ENCODE measurements around the gene MEX3A. TPM values are rescaled to one million over a fixed set of nuclear protein-coding genes. Genes with fewer than 3 reads are reported as not detected.

Gene MEX3A
- total and polyA plus RNA-seq, 10 donors = 0.11 to 0.76 (median 0.30) TPM

GRCh38 chr1:156110252-156110651 lies 28.0 kb upstream of the MEX3A start:
- H3K27me3 ChIP-seq (replicated peaks in 1 of 7) = peaks cover 0 to 46% (median 6%) of the 10 kb centered on the region in 7 donors
- no peaks in the 10 kb centered on the region for H3K9me3 ChIP-seq
- H3K4me1 ChIP-seq = peaks cover 11 to 48% (median 33%) of the 10 kb centered on the region in 6 donors
- DNase-seq = no peak
- intact Hi-C loops (cut with DNase I; ENCODE audit: low total_unique reads) = no loop called here
- TF ChIP-seq POLR2A (IDR thresholded peaks at IDR 0.05) = no peak
- TF ChIP-seq, protein P1, sequence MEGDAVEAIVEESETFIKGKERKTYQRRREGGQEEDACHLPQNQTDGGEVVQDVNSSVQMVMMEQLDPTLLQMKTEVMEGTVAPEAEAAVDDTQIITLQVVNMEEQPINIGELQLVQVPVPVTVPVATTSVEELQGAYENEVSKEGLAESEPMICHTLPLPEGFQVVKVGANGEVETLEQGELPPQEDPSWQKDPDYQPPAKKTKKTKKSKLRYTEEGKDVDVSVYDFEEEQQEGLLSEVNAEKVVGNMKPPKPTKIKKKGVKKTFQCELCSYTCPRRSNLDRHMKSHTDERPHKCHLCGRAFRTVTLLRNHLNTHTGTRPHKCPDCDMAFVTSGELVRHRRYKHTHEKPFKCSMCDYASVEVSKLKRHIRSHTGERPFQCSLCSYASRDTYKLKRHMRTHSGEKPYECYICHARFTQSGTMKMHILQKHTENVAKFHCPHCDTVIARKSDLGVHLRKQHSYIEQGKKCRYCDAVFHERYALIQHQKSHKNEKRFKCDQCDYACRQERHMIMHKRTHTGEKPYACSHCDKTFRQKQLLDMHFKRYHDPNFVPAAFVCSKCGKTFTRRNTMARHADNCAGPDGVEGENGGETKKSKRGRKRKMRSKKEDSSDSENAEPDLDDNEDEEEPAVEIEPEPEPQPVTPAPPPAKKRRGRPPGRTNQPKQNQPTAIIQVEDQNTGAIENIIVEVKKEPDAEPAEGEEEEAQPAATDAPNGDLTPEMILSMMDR (IDR thresholded peaks at IDR 0.05 in 8 of 11, conservative IDR thresholded peaks at IDR 0.05 in 3 of 11) = no peak
- H3K4me3 ChIP-seq = no peak overlapping the region
- no peaks in the 10 kb centered on the region for H3K36me3 ChIP-seq
- 71 to 94% (median 83%) methylated on average over 2 of the region's 2 CpGs for WGBS, 5 donors
- no peak overlapping the region for H3K27ac ChIP-seq

DNA sequence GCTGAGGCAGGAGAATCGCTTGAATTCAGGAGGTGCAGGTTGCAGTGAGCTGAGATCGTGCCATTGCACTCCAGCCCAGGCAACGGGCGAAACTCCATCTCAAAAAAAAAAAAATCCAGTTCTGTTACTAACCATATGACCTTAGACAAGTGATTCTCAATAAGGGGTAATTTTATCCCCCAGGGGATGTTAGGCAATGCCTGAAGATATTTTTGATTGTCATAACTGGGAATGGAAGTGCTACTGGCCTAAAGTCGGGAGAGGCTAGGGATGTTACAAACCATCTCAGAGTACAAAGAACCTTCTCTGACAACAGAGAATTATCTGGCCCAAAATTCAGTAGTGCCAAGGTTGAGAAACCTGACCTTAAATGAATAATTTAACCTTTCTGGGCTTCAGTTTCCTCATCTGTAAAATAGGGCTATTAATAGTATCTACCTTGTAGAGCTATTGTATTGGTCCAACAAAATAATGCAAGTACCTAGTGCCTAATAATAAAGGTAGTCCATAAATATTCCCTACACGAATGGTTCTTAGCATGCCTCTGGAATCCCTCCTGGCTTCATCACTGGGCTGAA lies 26.5 kb upstream of the MEX3A start:
- WGBS, 5 donors = 88 to 97% (median 90%) methylated on average over 6 of the region's 6 CpGs
- no peak for DNase-seq
- Histone ChIP-seq H3K36me3 (no peaks in the 10 kb centered on the region), H3K27me3 (replicated peaks in 1 of 7) (peaks cover 0 to 36% (median 0%) of the 10 kb centered on the region in 7 donors), H3K9me3 (no peaks in the 10 kb centered on the region), H3K4me3 (no peak overlapping the region), H3K4me1 (peaks cover 19 to 48% (median 33%) of the 10 kb centered on the region in 6 donors), H3K27ac (no peak overlapping the region)
- TF ChIP-seq POLR2A (IDR thresholded peaks at IDR 0.05) (no peak), POLR2AphosphoS5 (IDR thresholded peaks at IDR 0.05) (no peak)
- TF ChIP-seq, protein P1 (IDR thresholded peaks at IDR 0.05 in 8 of 11, conservative IDR thresholded peaks at IDR 0.05 in 3 of 11) = no peak
- intact Hi-C loops (cut with DNase I; ENCODE audit: low total_unique reads) = no loop called here

DNA sequence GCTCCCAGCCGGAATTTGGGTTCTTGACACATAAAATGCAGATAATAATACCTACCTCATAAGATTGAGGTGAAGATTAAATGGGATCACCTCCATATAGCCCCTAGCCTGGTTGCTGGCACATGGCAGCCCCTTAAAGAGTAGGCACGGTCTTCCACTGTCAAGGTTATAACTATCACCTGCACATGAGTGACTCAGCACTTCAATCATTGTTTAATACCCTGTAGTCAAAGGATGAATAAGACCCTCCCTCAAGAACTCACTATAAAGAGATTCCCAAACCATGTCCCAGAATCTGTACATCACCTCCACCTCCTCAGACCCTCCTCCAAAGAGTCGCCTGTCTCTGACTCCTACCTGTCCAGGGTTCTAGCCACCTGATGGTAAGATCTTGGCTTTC lies 25.8 kb upstream of the MEX3A start:
- Histone ChIP-seq H3K4me1 (peaks cover 23 to 53% (median 39%) of the 10 kb centered on the region in 6 donors), H3K9me3 (no peaks in the 10 kb centered on the region), H3K27me3 (replicated peaks in 1 of 7) (peaks cover 0 to 29% (median 0%) of the 10 kb centered on the region in 7 donors), H3K36me3 (no peaks in the 10 kb centered on the region), H3K4me3 (no peak overlapping the region), H3K27ac (no peak overlapping the region)
- no peak for DNase-seq
- intact Hi-C loops (cut with DNase I; ENCODE audit: low total_unique reads) = no loop called here
- TF ChIP-seq, protein P1 (IDR thresholded peaks at IDR 0.05 in 8 of 11, conservative IDR thresholded peaks at IDR 0.05 in 3 of 11) = no peak
- 89 to 97% (median 93%) methylated on average over 3 of the region's 3 CpGs for WGBS, 5 donors

DNA sequence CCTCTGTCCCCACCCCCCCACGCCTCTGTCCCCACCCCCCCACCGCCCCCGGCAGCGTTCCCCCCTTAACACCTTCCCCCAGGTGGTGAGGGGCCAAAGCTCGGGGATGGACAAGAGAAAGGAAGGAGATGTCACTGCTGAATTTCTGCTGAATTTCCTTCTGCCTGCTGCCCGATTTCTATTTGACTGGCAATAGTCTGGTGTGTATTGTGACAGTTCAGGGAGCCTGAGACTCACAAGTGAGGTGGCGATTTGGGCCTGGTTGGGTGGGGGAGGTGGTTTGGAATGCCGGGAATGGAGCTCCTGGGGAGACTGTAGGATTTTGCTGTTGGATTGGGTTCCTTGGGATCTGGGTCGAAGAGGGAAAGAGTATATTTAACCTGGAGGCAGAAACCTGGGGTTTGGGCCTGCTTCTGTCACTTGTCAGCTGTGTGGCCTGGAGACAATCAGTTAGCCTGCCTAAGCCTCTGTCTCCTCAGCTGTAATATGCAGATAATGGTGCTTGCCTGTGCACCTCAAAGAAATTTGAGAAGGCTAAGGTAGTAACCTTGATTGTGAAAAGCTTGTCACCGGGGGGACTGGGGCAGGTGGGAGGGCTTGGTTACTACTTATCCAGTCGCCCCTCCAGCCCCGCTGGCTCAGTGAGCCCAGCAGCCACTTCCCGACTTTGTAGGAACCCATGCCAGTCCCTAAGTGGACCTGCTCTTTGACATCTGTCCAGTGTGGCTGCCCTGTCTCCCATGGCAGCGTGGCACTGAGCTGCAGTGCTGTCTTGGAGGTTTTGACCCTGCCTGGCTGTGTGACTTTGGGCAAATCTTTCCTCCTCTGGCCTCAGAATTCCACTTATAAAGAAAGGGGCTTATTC lies 24.6 kb upstream of the MEX3A start:
- Histone ChIP-seq H3K4me3 (peak overlapping the region in 4 of 8 donors; percentile 32 to 61 (median 42)), H3K9me3 (no peaks in the 10 kb centered on the region), H3K27me3 (replicated peaks in 1 of 7) (peaks cover 0 to 21% (median 0%) of the 10 kb centered on the region in 7 donors), H3K4me1 (peaks cover 23 to 59% (median 46%) of the 10 kb centered on the region in 6 donors), H3K27ac (peak overlapping the region; percentile 22 to 86 (median 84)), H3K36me3 (no peaks in the 10 kb centered on the region)
- intact Hi-C loops (cut with DNase I; ENCODE audit: low total_unique reads) = no loop called here
- TF ChIP-seq POLR2A (IDR thresholded peaks at IDR 0.05) (no peak), POLR2AphosphoS5 (IDR thresholded peaks at IDR 0.05) (no peak)
- TF ChIP-seq, protein P1 (IDR thresholded peaks at IDR 0.05 in 8 of 11, conservative IDR thresholded peaks at IDR 0.05 in 3 of 11) = no peak
- no peak for DNase-seq
- 50 to 79% (median 57%) methylated on average over 9 to 14 of the region's 14 CpGs for WGBS, 5 donors
